SK-N-SH (cell line): ENCODE measurements around the gene RELN.

Experiments used
- CTCF ChIP-seq: fragments of 200-600 bp; sonication (generic); IDR thresholded peaks from 2 replicates; pipeline ENCODE4 v1.6.1; 2017; ENCODE audit warnings: antibody characterized with exemption, mild to moderate bottlenecking, moderate library complexity
- NFIC ChIP-seq: IDR thresholded peaks from 2 replicates; pipeline ENCODE4 v1.4.0; 2012; ENCODE audit warnings: borderline replicate concordance
- SIN3A ChIP-seq: IDR thresholded peaks from 2 replicates; pipeline ENCODE4 v1.6.1; 2012; ENCODE audit warnings: low read depth, mild to moderate bottlenecking, low read length, moderate library complexity, borderline replicate concordance
- TF ChIP-seq, protein P1 (sequence below): IDR thresholded peaks from 2 replicates; pipeline ENCODE4; 2012

DNA sequence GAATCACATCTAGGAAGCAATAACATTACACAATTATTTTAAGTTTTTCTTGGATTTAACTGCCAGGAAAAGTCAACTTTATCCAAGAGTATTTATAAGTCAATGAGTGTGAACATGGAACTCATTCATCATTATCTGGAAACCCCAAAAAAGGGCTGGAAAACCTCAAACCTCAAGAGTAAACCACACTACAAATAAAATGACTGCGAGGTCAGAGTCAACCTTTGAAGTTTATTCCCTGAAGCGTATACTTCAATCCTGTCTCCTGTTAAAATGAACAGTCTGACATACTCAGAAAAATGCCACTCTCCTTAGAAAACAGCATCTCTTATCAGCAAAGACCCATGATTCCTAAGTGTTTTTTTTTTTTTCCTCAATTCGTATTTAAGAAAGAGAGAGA is 86.5 kb downstream of the RELN start:
- no peak for TF ChIP-seq CTCF
- TF ChIP-seq, protein P1, sequence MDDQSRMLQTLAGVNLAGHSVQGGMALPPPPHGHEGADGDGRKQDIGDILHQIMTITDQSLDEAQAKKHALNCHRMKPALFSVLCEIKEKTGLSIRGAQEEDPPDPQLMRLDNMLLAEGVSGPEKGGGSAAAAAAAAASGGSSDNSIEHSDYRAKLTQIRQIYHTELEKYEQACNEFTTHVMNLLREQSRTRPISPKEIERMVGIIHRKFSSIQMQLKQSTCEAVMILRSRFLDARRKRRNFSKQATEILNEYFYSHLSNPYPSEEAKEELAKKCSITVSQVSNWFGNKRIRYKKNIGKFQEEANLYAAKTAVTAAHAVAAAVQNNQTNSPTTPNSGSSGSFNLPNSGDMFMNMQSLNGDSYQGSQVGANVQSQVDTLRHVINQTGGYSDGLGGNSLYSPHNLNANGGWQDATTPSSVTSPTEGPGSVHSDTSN = no peak
- TF ChIP-seq NFIC = no peak
- TF ChIP-seq SIN3A = no peak
